Activated naive CD8-positive, alpha-beta T cell treated with anti-CD3 and anti-CD28 coated beads, Interleukin-2, amount 50 U/mL, for 24 hours (primary cell): Measurements from ENCODE around the gene ZSCAN5B.
A peak's percentile ranks its signal among the peaks of the same experiment; 100 is the strongest.
"Not testable (repeated sequence)": the region's sequence is repeated elsewhere in the genome, so short reads cannot be mapped to it uniquely, and the experiment has no call there.

Source experiments
- ATAC-seq: fragments of 150-1000 bp; cut with Tn5 transposase; one replicate; pipeline ENCODE4 v1.10.0; 2021
- DNase-seq: peaks from one replicate; pipeline ENCODE4 v3.0.0; 2021
- H3K27ac Mint-ChIP-seq: one replicate; pipeline ENCODE4 v1.8.0; 2021; ENCODE audit warnings: mild to moderate bottlenecking, mixed read lengths
- H3K27me3 Mint-ChIP-seq: one replicate; pipeline ENCODE4 v1.8.0; 2021; ENCODE audit warnings: mixed read lengths
- H3K36me3 Mint-ChIP-seq: one replicate; pipeline ENCODE4 v1.8.0; 2021; ENCODE audit warnings: low read depth, mixed read lengths
- H3K4me1 Mint-ChIP-seq: one replicate; pipeline ENCODE4 v1.8.0; 2021; ENCODE audit warnings: mixed read lengths
- H3K4me3 Mint-ChIP-seq: one replicate; pipeline ENCODE4 v1.8.0; 2021; ENCODE audit warnings: mild to moderate bottlenecking, moderate library complexity, mixed read lengths
- H3K9me3 Mint-ChIP-seq: one replicate; pipeline ENCODE4 v1.8.0; 2021; ENCODE audit warnings: mixed read lengths

Gene ZSCAN5B

GRCh38 chr19:56161534-56161933, 36.0 kb downstream of the ZSCAN5B start:
- Mint-ChIP-seq H3K27me3 (no peaks in the 10 kb centered on the region), H3K27ac (no peak overlapping the region), H3K9me3 (no peaks in the 10 kb centered on the region), H3K4me3 (no peak overlapping the region), H3K4me1 (peaks cover 12% of the 10 kb centered on the region), H3K36me3 (peaks cover 7% of the 10 kb centered on the region)
- no peak for ATAC-seq
- no peak for DNase-seq

- Mint-ChIP-seq H3K9me3 (no peaks in the 10 kb centered on the region), H3K36me3 (peaks cover 7% of the 10 kb centered on the region), H3K27me3 (no peaks in the 10 kb centered on the region), H3K27ac (no peak overlapping the region), H3K4me1 (peaks cover 13% of the 10 kb centered on the region), H3K4me3 (no peak overlapping the region)
- no peak for DNase-seq
- no peak for ATAC-seq
Observed at GRCh38 chr19:56159622-56160271, 37.8 kb downstream of the ZSCAN5B start.

GRCh38 chr19:56159009-56159559, 38.5 kb downstream of the ZSCAN5B start:
- Mint-ChIP-seq H3K27ac (no peak overlapping the region), H3K4me3 (no peak overlapping the region), H3K27me3 (no peaks in the 10 kb centered on the region), H3K9me3 (no peaks in the 10 kb centered on the region), H3K4me1 (peaks cover 12% of the 10 kb centered on the region), H3K36me3 (peaks cover 7% of the 10 kb centered on the region)
- ATAC-seq (no peak), DNase-seq (no peak)

- Mint-ChIP-seq H3K27me3 (no peaks in the 10 kb centered on the region), H3K9me3 (no peaks in the 10 kb centered on the region), H3K27ac (no peak overlapping the region), H3K36me3 (peaks cover 7% of the 10 kb centered on the region), H3K4me1 (peaks cover 11% of the 10 kb centered on the region), H3K4me3 (no peak overlapping the region)
- no peak for ATAC-seq
- no peak for DNase-seq
Observed at GRCh38 chr19:56158170-56158757, 39.3 kb downstream of the ZSCAN5B start.

GRCh38 chr19:56156768-56157167, 40.8 kb downstream of the ZSCAN5B start:
- ATAC-seq, result no peak
- no peak overlapping the region for H3K27ac Mint-ChIP-seq
- no peak overlapping the region for H3K4me3 Mint-ChIP-seq
- no peak for DNase-seq
- no peaks in the 10 kb centered on the region for H3K9me3 Mint-ChIP-seq
- H3K36me3 Mint-ChIP-seq, result peaks cover 9% of the 10 kb centered on the region
- no peaks in the 10 kb centered on the region for H3K27me3 Mint-ChIP-seq
- peaks cover 9% of the 10 kb centered on the region for H3K4me1 Mint-ChIP-seq

GRCh38 chr19:56155124-56155687, 42.4 kb downstream of the ZSCAN5B start:
- Mint-ChIP-seq H3K4me3 (no peak overlapping the region), H3K36me3 (peaks cover 12% of the 10 kb centered on the region), H3K27me3 (no peaks in the 10 kb centered on the region), H3K9me3 (no peaks in the 10 kb centered on the region), H3K27ac (no peak overlapping the region), H3K4me1 (peaks cover 9% of the 10 kb centered on the region)
- DNase-seq, result no peak
- ATAC-seq, result peak; percentile 18

- Mint-ChIP-seq H3K4me1 (peaks cover 9% of the 10 kb centered on the region), H3K27me3 (no peaks in the 10 kb centered on the region), H3K9me3 (no peaks in the 10 kb centered on the region), H3K27ac (peak overlapping the region; percentile 16), H3K4me3 (no peak overlapping the region), H3K36me3 (peaks cover 14% of the 10 kb centered on the region)
- ATAC-seq (no peak), DNase-seq (no peak)
Observed at GRCh38 chr19:56153507-56153906, 44.1 kb downstream of the ZSCAN5B start.

GRCh38 chr19:56152644-56153043, 44.9 kb downstream of the ZSCAN5B start:
- DNase-seq (no peak), ATAC-seq (no peak)
- H3K36me3 Mint-ChIP-seq, result peaks cover 18% of the 10 kb centered on the region
- no peaks in the 10 kb centered on the region for H3K9me3 Mint-ChIP-seq
- no peak overlapping the region for H3K27ac Mint-ChIP-seq
- no peaks in the 10 kb centered on the region for H3K27me3 Mint-ChIP-seq
- H3K4me1 Mint-ChIP-seq, result peaks cover 9% of the 10 kb centered on the region
- no peak overlapping the region for H3K4me3 Mint-ChIP-seq

GRCh38 chr19:56150358-56150757, 47.2 kb downstream of the ZSCAN5B start:
- no peak for DNase-seq
- no peak for ATAC-seq
- no peaks in the 10 kb centered on the region for H3K27me3 Mint-ChIP-seq
- H3K27ac Mint-ChIP-seq, result no peak overlapping the region
- H3K36me3 Mint-ChIP-seq, result peaks cover 18% of the 10 kb centered on the region
- no peaks in the 10 kb centered on the region for H3K9me3 Mint-ChIP-seq
- H3K4me1 Mint-ChIP-seq, result peaks cover 9% of the 10 kb centered on the region
- H3K4me3 Mint-ChIP-seq, result no peak overlapping the region

- peaks cover 7% of the 10 kb centered on the region for H3K4me1 Mint-ChIP-seq
- ATAC-seq (no peak), DNase-seq (no peak)
- H3K36me3 Mint-ChIP-seq, result peaks cover 18% of the 10 kb centered on the region
- no peak overlapping the region for H3K4me3 Mint-ChIP-seq
- H3K27me3 Mint-ChIP-seq, result no peaks in the 10 kb centered on the region
- H3K27ac Mint-ChIP-seq, result no peak overlapping the region
- H3K9me3 Mint-ChIP-seq, result no peaks in the 10 kb centered on the region
Observed at GRCh38 chr19:56149656-56150038, 47.9 kb downstream of the ZSCAN5B start.

- not testable (repeated sequence) for H3K4me3 Mint-ChIP-seq, H3K27ac Mint-ChIP-seq, H3K27me3 Mint-ChIP-seq
Observed at GRCh38 chr19:56148955-56149655, 48.5 kb downstream of the ZSCAN5B start.

GRCh38 chr19:56148096-56148495, 49.5 kb downstream of the ZSCAN5B start:
- DNase-seq (no peak), ATAC-seq (no peak)
- Mint-ChIP-seq H3K4me3 (no peak overlapping the region), H3K9me3 (no peaks in the 10 kb centered on the region), H3K27me3 (no peaks in the 10 kb centered on the region), H3K27ac (no peak overlapping the region), H3K4me1 (peaks cover 14% of the 10 kb centered on the region), H3K36me3 (peaks cover 17% of the 10 kb centered on the region)

More at GRCh38 chr19:56148955-56149655, 48.5 kb downstream of the ZSCAN5B start:
- Mint-ChIP-seq H3K36me3 (peaks cover 18% of the 10 kb centered on the region), H3K4me1 (peaks cover 11% of the 10 kb centered on the region)
- not testable (repeated sequence) for DNase-seq, ATAC-seq, H3K9me3 Mint-ChIP-seq

GRCh38 chr19:56147307-56147706, 50.3 kb downstream of the ZSCAN5B start:
- Mint-ChIP-seq H3K27ac (no peak overlapping the region), H3K36me3 (peaks cover 16% of the 10 kb centered on the region), H3K27me3 (no peaks in the 10 kb centered on the region), H3K4me3 (no peak overlapping the region), H3K4me1 (peaks cover 16% of the 10 kb centered on the region), H3K9me3 (no peaks in the 10 kb centered on the region)
- no peak for ATAC-seq
- no peak for DNase-seq

GRCh38 chr19:56146904-56147303, 50.7 kb downstream of the ZSCAN5B start:
- no peak overlapping the region for H3K4me3 Mint-ChIP-seq
- peaks cover 20% of the 10 kb centered on the region for H3K4me1 Mint-ChIP-seq
- H3K27ac Mint-ChIP-seq, result no peak overlapping the region
- DNase-seq, result no peak
- ATAC-seq, result no peak
- no peaks in the 10 kb centered on the region for H3K9me3 Mint-ChIP-seq
- no peaks in the 10 kb centered on the region for H3K27me3 Mint-ChIP-seq
- H3K36me3 Mint-ChIP-seq, result peaks cover 16% of the 10 kb centered on the region

GRCh38 chr19:56145698-56146097, 51.9 kb downstream of the ZSCAN5B start:
- Mint-ChIP-seq H3K36me3 (peaks cover 16% of the 10 kb centered on the region), H3K4me3 (no peak overlapping the region), H3K4me1 (peaks cover 25% of the 10 kb centered on the region), H3K9me3 (no peaks in the 10 kb centered on the region), H3K27me3 (no peaks in the 10 kb centered on the region), H3K27ac (no peak overlapping the region)
- DNase-seq (no peak), ATAC-seq (no peak)
